GM18498 (cell line): ENCODE results near the gene PPP1R9B.

Experiments used
- ATAC-seq: cut with Tn5 transposase; IDR thresholded peaks from one replicate; pipeline ENCODE4 v1.9.1; 2021; ENCODE audit warnings: mild to moderate bottlenecking, moderate library complexity; ENCODE audit not compliant: unreplicated experiment

Gene PPP1R9B

DNA sequence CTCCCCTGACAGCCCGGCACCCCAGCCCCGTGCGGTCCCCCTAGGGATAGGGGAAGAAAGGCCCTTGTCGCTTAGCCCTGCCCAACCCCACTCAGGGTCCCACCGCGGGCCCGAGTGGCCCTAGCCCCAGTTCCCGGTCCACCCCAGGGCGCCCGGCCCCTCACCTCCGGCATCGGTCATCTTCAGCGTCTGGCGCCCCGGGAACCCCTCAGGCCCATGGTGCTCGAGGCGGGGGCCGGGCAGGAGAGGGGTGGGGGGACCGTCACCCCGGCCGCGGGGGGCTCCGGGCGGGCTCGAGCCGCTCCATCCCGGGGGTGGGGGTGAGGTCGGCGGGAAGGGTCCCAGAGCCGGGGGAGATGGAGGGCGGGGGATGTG, 21.1 kb downstream of the PPP1R9B start:
- ATAC-seq, result no peak

DNA sequence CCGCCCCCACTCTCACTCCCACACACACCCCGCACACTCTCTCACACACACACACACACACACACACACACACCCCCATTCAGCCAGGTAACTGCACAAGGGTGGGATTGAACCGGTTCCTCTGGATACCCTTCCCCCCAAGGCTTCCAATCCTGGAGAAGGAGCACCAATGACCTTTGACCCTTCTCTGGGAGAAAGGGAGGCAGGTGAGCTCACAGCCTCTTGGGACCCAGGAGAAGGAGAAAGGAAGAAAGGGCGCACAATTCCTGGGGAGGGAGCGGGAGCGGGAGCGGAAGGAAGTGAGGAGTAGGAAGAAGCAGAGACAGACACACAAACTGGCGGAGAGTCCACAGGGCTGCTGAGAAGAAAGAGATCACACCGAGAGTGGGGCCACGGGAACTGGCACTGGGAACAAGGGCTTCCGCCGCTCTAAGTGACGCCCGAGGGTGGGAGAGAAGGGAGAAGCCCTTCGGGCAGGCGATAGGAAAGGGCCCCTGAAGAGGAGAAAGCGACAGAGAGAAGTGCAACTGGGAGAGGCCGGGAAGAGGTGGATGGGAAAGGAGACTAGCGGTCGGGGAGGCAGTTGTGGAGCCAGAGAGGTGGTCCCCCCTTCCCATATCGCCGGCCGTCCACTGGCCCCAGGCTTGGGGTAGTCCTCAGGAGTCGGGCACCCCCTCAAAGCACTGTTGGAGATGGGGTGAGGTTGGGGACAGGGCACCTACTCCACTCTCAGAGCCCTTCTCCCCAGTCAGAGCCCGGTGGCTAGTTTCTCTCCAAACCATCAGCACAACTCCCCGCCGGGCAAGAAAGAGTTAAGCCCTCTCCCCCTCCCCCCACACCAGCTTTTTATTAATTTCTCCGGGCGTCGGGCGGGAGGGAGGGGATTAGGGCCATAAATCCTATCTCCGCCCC, 21.8 kb downstream of the PPP1R9B start:
- ATAC-seq, result no peak

DNA sequence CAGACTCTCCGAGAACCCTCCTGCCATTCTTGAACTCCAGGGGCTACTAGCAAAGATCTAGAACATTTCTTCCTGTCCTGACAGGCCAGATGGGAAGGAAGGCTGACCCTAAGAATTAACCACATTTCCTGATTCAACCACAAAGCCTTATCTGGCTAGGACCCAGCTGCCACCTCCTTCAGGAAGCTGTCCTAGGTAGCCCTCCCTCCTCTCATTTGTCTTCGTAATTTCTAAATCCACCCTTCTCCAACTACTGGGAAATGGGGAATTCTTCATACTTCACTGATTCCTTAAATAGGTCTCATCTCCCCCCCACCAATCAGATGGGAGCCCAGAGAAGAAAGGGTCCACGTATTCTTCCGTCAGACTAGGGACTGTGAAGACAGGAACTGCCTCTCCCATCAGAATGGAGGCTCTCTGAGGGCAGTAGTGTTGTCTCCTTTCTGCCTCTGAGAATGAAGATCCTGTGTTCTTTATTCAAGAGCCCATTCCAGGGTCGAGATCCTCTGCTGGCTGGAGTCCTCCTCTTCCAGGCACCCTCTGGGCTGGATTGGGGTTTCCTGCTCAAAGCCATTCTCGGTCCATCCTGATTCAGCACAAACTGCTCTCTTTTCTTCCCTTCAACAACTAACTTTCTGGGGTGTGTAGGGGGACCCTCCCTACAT, 22.6 kb downstream of the PPP1R9B start:
- ATAC-seq, result no peak

DNA sequence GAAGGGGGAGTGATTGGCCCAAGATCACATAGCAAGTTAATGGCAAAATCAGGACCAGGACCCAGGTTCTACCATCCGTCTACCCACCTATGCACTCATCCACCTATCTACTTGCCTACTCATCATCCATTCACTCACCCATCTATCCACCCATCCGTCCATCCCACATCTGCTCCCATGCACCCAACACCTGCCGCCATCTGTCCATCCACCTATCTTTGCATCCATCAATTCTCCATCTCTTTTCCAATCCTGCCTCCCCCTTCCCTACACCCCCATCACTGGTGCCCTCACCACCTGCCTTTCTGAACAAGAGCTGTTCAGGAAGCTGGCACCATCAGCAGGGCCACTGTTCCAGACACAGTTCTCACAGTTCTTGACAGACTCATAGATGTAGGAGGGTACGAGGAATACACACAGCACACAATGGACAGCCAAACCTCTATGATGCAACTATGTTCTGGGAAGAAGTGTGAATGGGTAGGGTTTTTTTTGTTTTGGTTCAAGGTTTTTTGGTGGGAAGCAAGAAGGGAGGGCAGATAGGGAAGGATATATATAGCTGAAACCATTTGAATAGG, 25.0 kb downstream of the PPP1R9B start:
- ATAC-seq, result no peak

DNA sequence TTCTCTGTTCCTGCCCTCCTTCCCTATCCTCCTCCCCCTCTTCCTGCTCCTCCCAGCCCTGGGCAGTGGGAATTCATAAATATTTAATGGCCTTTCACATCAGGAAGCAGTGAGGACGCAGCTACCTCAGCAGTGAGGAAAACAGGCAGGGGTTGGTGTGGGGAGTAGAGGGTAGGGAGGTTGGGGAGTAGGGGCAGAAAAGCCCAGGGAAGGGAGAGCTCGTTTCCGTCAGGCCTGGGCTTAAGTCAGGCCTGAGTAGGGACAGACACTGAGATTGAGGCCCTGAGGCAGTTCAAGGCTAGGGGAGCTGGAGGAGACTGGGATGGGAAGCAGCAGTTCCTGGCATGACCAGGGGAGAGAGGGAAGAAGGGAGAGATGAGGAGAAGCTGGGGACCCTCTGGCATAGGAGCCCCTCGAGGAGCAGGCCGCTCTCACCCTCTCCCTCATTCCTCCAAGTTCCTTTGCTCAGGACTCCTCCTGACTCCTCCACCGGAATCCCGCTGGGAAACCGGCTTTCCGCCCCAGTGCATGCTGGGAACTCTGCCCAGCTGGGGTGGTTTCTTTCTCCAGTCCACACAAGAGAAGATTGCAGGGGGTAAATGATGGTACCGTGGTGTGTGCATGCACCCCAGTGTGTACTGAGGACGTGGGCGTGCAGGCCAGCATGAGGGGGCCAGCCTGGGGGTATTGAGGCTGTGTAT, 26.7 kb downstream of the PPP1R9B start:
- ATAC-seq, result no peak

DNA sequence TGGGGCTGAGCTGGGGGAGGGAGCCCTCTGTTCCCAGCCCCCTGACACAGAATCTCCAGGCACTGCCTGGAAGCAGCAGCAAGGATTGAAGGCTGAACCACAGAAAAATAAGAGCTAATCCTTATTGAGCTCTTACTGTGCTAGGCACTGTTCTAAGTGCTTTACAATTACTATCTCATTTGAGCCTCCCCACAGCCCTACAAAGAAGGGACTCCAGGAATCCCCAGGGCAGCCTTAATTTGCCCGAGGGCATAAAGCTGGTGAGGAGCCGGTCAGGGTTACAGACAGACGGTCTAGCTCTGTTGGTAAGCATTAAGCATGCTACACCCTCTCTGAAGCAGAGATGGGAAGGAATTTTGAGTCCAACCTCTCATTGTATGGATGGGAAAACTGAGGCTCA, 27.5 kb downstream of the PPP1R9B start:
- no peak for ATAC-seq

DNA sequence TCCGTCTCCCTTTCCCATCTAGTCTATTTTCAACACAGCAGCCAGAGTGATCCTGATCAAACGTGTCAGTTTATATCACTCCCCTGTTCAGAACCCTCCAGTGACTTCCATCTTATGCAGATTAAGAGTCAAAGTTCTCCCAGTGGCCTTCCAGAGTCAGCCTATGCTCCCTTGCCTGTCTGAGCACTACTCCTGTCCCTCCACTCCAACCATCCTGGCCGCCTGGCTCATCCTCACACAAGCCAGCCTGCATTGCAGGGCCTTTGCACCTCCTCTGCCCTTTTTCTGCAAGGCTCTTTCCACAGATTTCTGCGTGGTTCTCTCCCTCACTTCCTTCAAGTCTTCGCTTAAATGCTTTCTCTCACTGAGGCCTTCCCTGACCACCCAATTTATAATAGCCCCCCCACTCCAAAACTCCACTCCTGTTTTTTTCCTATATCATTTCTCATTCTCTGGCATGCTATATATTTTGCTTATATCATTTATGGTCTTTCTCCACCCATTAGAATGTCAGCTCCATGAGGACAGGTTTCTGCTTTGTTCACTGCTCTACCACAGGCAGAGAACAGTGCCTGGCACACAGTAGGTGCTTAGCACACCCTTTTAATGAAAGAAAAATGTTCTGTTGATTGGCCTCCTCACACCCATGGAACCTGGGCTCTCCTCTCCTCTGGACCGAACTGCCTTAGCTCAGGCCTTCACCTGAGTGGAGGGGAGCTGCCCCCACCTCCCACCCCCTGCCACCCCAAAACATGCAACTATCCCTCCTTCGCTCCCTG, 29.8 kb downstream of the PPP1R9B start:
- no peak for ATAC-seq

DNA sequence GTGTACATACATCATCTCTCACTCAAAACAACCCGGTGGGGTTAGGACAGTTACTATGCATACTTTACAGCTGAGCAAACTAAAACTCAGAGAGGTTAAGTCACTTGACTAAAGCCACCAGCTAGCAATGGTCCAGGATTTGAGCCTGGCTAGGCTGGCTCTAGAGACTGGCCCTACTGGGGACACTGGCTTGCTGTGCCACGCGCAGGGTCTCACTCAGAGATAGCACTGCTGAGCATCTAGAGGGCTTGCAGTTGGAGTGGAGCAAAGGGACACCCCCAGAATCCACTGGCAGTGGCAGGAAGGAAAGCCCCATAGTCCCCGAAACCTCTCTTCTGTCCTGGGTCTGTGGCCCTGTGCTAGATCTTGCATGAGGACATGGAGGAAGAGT, 31.7 kb downstream of the PPP1R9B start:
- no peak for ATAC-seq

DNA sequence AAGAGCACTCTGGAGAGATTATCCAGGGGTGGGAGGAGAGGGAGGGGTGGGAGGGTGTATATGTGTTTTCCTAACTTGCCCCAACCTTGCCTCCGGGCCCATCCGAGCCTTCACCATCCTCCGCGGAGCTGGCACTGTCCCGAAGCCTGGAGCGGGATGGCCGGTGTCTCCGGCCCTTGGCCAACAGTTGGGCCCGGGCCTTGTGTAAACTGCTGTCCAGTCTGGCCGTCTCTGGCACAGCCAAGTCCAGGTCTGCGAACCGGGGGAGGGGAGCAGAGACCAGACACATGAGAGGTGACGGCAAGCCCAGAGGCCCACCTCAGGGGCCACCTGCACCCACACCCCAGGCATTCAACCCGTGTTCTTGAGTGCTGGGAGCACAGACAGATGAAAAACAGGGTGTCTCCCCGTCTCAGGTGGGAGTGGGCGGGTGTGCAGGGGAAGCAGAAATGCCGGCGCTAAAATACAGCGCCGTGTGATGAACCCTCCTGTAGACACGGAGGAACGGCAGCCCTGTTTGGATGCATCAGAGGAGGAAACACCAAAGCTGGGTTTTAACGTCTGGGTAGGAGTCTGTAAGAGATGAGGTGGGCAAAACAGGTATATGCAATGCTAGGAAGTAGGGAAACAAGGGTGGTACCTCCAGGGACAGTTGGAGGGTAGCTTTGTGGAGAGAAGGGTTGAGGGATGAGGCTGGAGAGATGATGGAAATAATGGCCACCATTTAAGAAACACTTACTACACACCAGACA, 32.2 kb downstream of the PPP1R9B start:
- no peak for ATAC-seq

DNA sequence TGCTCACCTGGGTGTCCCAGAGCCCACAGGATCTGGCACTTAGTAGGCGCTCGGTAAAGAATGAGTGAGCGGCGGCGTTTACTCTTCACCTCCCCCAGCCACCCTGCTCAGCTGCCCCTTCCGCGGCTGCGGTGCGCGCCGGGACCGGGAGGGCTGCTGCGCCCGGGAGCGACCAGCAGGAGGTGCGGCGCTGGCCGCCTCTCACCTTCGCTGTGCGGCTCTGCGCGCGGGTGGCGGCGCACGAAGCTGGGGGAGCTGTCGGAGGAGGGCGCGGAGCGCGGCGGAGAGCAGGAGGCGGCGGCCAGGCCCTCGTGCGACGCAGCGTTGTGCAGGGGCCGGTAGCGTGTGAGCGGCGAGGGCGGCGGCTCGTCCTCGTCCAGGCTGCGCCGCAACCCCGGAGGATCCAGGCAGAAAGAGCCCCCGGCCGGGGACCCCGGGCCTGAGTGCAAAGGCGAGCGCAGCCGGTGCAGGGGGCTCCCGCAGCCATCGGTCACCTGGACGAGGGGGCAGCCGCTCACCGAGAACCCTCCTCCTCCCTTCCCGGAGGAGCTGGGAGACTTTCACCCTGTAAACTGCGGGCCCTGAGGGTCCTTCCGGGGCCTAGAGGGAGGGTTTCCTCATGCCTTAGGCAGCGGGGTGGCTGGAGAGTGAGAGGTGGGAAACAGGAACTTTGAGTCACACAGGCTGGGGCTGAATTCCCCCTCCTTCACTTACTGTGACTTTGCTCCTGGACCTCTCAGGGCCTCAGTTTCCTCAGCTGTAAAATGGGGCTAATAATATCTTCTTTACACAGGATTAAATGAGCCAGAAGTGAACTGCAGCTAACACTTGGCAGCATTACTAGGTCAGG, 33.0 kb downstream of the PPP1R9B start:
- peak; percentile 64 for ATAC-seq

DNA sequence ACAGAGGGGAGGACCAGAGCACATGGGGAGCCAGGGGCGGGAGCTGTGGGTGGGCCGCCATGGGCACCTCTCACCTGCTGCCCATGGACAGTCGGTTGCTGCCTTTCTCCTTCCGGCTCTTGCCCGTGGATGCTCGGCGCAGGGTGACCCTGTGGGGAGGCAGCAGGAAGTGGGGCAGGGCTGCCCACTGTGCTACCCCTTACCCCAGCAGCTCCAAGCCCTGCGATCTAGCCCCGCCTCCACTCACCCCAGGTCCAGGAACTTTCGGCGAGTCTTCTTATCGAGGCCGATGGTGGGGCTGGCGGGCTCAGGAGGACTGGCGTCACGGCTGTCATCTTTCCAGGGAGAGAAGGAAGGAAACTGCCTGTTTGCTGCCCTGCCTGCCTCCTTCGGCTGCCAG, 34.7 kb downstream of the PPP1R9B start:
- no peak for ATAC-seq

DNA sequence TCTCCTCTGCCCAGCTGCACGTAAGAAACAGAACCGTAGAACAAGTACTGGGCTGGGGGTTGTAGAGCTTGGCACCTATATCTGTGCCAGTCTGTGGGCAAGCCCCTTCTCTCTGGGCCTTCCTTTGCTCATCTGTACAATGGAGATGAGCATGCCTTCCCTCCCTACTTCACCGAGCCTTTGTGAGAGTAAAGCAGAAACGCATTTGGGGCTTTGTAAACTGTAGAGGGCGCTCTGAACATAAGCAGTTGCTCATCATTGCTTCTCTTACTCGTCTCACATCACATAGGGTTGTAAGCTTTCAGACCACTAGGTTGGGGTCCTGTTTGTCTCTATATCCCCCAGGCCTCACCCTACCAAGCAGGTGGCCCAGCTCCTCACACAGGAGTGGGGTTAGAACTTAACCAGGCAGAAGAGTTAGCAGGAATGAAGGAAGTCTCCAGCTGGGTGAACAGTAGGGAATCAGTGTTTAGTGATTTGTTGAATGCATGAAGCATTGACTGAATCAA, 35.6 kb downstream of the PPP1R9B start:
- no peak for ATAC-seq

DNA sequence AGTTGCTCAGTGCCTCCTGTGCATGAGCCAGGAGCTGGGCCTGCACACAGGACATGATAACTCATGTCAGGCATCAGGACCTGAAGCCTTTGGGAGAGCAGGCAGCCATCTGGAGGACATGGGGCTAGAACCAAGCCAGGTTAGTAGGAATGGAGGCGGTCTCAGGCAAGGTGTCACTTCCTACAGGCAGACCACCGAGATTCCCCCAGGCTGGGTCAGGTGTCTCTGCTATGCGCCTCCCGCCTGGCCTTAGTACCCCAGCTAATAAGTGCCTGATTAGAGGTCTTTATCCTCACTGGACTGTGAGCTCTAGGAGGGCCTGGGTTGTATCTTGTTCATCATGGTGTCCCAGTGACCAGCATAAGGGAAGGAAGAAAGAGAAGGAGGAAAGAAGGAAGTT, 36.1 kb downstream of the PPP1R9B start:
- no peak for ATAC-seq

DNA sequence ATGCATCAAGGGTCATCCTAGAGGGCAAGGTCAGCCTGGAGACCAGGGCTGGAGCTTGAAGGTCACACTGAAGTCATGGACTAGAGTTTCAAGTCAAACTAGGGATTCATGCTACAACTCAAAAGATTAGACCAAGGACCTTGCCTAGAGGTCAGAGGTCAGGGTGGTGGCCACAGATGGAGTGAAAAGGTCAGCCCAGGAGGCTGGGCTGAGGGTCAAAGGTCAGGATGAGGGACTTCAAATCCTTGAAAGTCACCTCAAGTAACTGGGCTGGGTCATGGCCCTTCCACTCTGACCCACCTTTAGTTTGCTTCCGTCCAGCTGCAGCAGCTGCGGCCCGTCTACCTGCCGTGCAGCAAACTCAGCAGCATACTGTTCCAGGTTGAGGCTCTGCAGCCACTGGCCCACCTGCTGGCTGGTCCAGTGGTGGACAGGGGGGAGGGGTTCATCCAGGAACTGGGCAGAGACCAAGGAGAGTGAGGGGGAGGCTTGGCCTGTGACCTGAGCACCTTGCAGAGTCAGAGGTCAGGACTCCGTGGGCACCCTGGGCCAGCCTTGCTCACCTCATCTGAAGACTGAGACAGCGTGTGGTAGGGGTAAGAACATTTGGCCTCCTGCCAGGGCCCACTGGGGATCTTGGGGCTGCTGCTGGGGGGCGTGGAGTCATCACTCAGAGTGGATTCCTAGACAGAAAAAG, 36.7 kb downstream of the PPP1R9B start:
- no peak for ATAC-seq

DNA sequence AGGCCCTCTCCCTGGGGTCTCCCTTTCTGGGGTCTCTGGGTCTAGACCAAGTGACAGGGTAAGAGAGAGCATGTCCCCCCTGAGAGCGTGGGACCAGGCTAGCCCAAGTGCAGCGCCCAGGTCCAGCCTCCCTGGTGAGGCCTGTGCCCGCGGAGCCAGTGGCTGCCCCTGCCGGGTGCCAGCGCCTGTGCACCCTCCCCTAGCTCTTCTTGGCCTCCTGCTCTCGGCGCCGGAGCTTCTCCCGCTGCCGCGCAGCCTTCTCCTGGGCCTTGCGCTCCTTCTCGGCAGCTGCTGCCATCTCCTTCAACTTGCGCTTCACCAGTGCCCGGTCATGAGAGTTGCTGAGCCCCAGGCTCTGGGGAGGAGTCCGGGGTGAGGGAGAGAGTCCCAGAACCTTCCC, 37.8 kb downstream of the PPP1R9B start:
- no peak for ATAC-seq

DNA sequence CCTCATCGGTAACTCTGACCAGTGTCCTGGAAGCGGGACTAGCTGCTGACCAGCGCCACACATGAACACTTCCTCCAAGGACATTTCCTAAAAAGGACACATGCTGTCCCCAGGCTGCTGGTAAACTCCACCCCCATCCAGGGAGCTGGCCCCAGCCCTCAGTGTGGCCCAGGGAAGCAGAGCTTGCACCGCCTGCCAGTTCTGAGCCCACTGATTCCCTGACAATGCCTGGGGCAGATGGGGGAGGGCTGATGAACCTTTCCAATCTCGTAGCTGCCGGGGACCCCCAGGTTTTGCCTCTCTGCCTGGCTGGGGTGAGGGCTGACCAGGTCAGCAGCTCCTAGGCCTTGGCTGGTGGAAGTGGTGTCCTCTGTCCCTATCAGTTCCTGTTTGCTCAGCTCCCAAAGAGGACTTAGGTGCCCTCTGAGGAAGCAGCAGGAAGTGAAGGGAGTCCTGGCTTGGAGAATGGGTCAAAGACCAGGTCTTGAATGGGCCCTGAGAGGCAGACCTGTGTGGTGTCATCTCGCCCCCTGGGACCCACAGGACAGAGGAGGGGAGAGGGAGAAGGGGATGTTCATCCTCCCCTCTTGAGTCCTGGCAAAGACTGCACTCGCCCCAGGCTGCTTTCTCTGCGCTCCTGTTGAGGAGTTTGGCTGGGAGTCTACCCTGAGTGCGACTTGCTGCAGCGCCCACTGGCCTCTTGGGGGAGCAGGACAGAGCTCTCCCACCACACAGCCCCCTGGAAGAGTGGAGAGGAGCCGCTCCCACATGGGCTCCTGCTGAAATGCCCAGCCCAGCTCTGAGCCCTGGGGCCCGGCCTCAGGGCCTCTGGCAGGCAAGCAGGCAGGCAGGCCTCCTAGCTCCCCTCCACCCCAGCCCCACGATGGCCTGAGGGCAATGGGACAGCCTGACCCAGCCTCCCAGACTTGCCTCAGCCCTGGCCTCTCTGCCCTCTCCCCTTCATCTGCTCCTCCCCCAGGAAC, 38.5 kb downstream of the PPP1R9B start:
- ATAC-seq, result no peak
